ENCODE data around the gene ANKRD11. TPM values are rescaled to one million over a fixed set of nuclear protein-coding genes. Genes with fewer than 3 reads are reported as not detected.
"Not testable (repeated sequence)": the region's sequence is repeated elsewhere in the genome, so short reads cannot be mapped to it uniquely, and the experiment has no call there.

The ANKRD11 gene
- total RNA-seq, 3 donors from 2014 or later: 153 to 181 (median 162) TPM

- no peak overlapping the region for H3K4me3 Mint-ChIP-seq
Observed at GRCh38 chr16:89331371-89332109, 158.8 kb downstream of the ANKRD11 start.

GRCh38 chr16:89330177-89330856, 160.0 kb downstream of the ANKRD11 start:
- Mint-ChIP-seq H3K27me3 (ENCODE audit: low read depth) (no peaks in the 10 kb centered on the region), H3K4me1 (ENCODE audit: low read depth) (peaks cover 85% of the 10 kb centered on the region), H3K4me3 (peak overlapping the region; percentile 6), H3K9me3 (no peaks in the 10 kb centered on the region), H3K36me3 (ENCODE audit: insufficient read depth) (peaks cover 3% of the 10 kb centered on the region)
- DNase-seq (peak; percentile 26), ATAC-seq (peak; percentile 49)

More at GRCh38 chr16:89331371-89332109, 158.8 kb downstream of the ANKRD11 start:
- H3K36me3 Mint-ChIP-seq (ENCODE audit: insufficient read depth): peaks cover 3% of the 10 kb centered on the region
- H3K9me3 Mint-ChIP-seq: no peaks in the 10 kb centered on the region
- no peak for DNase-seq
- peaks cover 82% of the 10 kb centered on the region for H3K4me1 Mint-ChIP-seq (ENCODE audit: low read depth)
- peak; percentile 49 to 63 for ATAC-seq
- H3K27me3 Mint-ChIP-seq (ENCODE audit: low read depth): no peaks in the 10 kb centered on the region

GRCh38 chr16:89329830-89330176, 160.6 kb downstream of the ANKRD11 start:
- ATAC-seq; H3K27me3 Mint-ChIP-seq (ENCODE audit: low read depth); H3K36me3 Mint-ChIP-seq (ENCODE audit: insufficient read depth); DNase-seq; H3K9me3 Mint-ChIP-seq: not testable (repeated sequence)
- Mint-ChIP-seq H3K4me1 (ENCODE audit: low read depth) (peaks cover 85% of the 10 kb centered on the region), H3K4me3 (peak overlapping the region; percentile 6)

GRCh38 chr16:89328412-89329400, 161.7 kb downstream of the ANKRD11 start:
- not testable (repeated sequence) for H3K27me3 Mint-ChIP-seq (ENCODE audit: low read depth); H3K36me3 Mint-ChIP-seq (ENCODE audit: insufficient read depth); ATAC-seq; DNase-seq; H3K4me3 Mint-ChIP-seq; H3K9me3 Mint-ChIP-seq
- H3K4me1 Mint-ChIP-seq (ENCODE audit: low read depth): peaks cover 85% of the 10 kb centered on the region

GRCh38 chr16:89326721-89327120, 163.6 kb downstream of the ANKRD11 start:
- ATAC-seq (no peak), DNase-seq (no peak)
- Mint-ChIP-seq H3K36me3 (ENCODE audit: insufficient read depth) (peaks cover 8% of the 10 kb centered on the region), H3K9me3 (no peaks in the 10 kb centered on the region), H3K4me3 (no peak overlapping the region), H3K27me3 (ENCODE audit: low read depth) (no peaks in the 10 kb centered on the region), H3K4me1 (ENCODE audit: low read depth) (peaks cover 85% of the 10 kb centered on the region)

GRCh38 chr16:89325861-89326471, 164.4 kb downstream of the ANKRD11 start:
- no peak for ATAC-seq
- peak overlapping the region; percentile 31 for H3K4me3 Mint-ChIP-seq
- peaks cover 83% of the 10 kb centered on the region for H3K4me1 Mint-ChIP-seq (ENCODE audit: low read depth)
- no peaks in the 10 kb centered on the region for H3K9me3 Mint-ChIP-seq
- H3K27me3 Mint-ChIP-seq (ENCODE audit: low read depth): no peaks in the 10 kb centered on the region
- no peak for DNase-seq
- H3K36me3 Mint-ChIP-seq (ENCODE audit: insufficient read depth): peaks cover 8% of the 10 kb centered on the region

- peaks cover 89% of the 10 kb centered on the region for H3K4me1 Mint-ChIP-seq (ENCODE audit: low read depth)
- DNase-seq: peak; percentile 31
- H3K36me3 Mint-ChIP-seq (ENCODE audit: insufficient read depth): peaks cover 8% of the 10 kb centered on the region
- no peaks in the 10 kb centered on the region for H3K9me3 Mint-ChIP-seq
- ATAC-seq: peak; percentile 78 to 84
- H3K4me3 Mint-ChIP-seq: peak overlapping the region; percentile 53
- no peaks in the 10 kb centered on the region for H3K27me3 Mint-ChIP-seq (ENCODE audit: low read depth)
Observed at GRCh38 chr16:89324056-89325010, 166.0 kb downstream of the ANKRD11 start.

GRCh38 chr16:89323120-89323960, 167.0 kb downstream of the ANKRD11 start:
- Mint-ChIP-seq H3K27me3 (ENCODE audit: low read depth) (no peaks in the 10 kb centered on the region), H3K4me1 (ENCODE audit: low read depth) (peaks cover 95% of the 10 kb centered on the region), H3K4me3 (peak overlapping the region; percentile 28), H3K9me3 (no peaks in the 10 kb centered on the region), H3K36me3 (ENCODE audit: insufficient read depth) (peaks cover 8% of the 10 kb centered on the region)
- DNase-seq (no peak), ATAC-seq (no peak)

GRCh38 chr16:89322321-89323119, 167.8 kb downstream of the ANKRD11 start:
- no peak for DNase-seq
- ATAC-seq: no peak
- H3K4me1 Mint-ChIP-seq (ENCODE audit: low read depth): peaks cover 94% of the 10 kb centered on the region
- H3K27me3 Mint-ChIP-seq (ENCODE audit: low read depth): no peaks in the 10 kb centered on the region
- no peaks in the 10 kb centered on the region for H3K9me3 Mint-ChIP-seq
- peak overlapping the region; percentile 42 for H3K4me3 Mint-ChIP-seq
- H3K36me3 Mint-ChIP-seq (ENCODE audit: insufficient read depth): peaks cover 5% of the 10 kb centered on the region

GRCh38 chr16:89320782-89321501, 169.4 kb downstream of the ANKRD11 start:
- no peak for ATAC-seq
- Mint-ChIP-seq H3K36me3 (ENCODE audit: insufficient read depth) (peaks cover 11% of the 10 kb centered on the region), H3K27me3 (ENCODE audit: low read depth) (no peaks in the 10 kb centered on the region), H3K4me3 (no peak overlapping the region), H3K9me3 (no peaks in the 10 kb centered on the region), H3K4me1 (ENCODE audit: low read depth) (peaks cover 94% of the 10 kb centered on the region)
- DNase-seq: no peak
